HG03196 (cell line): ENCODE measurements around the gene CACNB4.
A peak's percentile ranks its signal among the peaks of the same experiment; 100 is the strongest.
"Not testable (repeated sequence)": the region's sequence is repeated elsewhere in the genome, so short reads cannot be mapped to it uniquely, and the experiment has no call there.

ENCODE experiments used
- ATAC-seq: cut with Tn5 transposase; IDR thresholded peaks from one replicate; pipeline ENCODE4 v1.9.1; 2021; ENCODE audit not compliant: unreplicated experiment

Gene CACNB4

GRCh38 chr2:151907286-151908203 is 191.3 kb downstream of the CACNB4 start:
- ATAC-seq = no peak

- ATAC-seq = peak; percentile 27
These were observed 192.2 kb downstream of the CACNB4 start for GRCh38 chr2:151906633-151906998.

- ATAC-seq = peak; percentile 54
These were observed 192.7 kb downstream of the CACNB4 start for GRCh38 chr2:151905963-151906632.

GRCh38 chr2:151904807-151905206 is 194.0 kb downstream of the CACNB4 start:
- no peak for ATAC-seq

GRCh38 chr2:151904021-151904420 is 194.8 kb downstream of the CACNB4 start:
- ATAC-seq = no peak

GRCh38 chr2:151902829-151903228 is 196.0 kb downstream of the CACNB4 start:
- no peak for ATAC-seq

- no peak for ATAC-seq
These were observed 198.5 kb downstream of the CACNB4 start for GRCh38 chr2:151900331-151900730.

GRCh38 chr2:151899156-151899555 is 199.7 kb downstream of the CACNB4 start:
- no peak for ATAC-seq

- no peak for ATAC-seq
These were observed 207.2 kb downstream of the CACNB4 start for GRCh38 chr2:151891566-151892194.

- ATAC-seq = no peak
These were observed 211.7 kb downstream of the CACNB4 start for GRCh38 chr2:151887164-151887563.

GRCh38 chr2:151886241-151886640 is 212.6 kb downstream of the CACNB4 start:
- ATAC-seq = no peak

- no peak for ATAC-seq
These were observed 215.9 kb downstream of the CACNB4 start for GRCh38 chr2:151882786-151883445.

GRCh38 chr2:151881342-151881741 is 217.5 kb downstream of the CACNB4 start:
- ATAC-seq = no peak

- no peak for ATAC-seq
These were observed 218.3 kb downstream of the CACNB4 start for GRCh38 chr2:151880586-151880985.

- no peak for ATAC-seq
These were observed 219.9 kb downstream of the CACNB4 start for GRCh38 chr2:151878655-151879563.

GRCh38 chr2:151878204-151878603 is 220.6 kb downstream of the CACNB4 start:
- ATAC-seq = no peak

GRCh38 chr2:151875631-151876030 is 223.2 kb downstream of the CACNB4 start:
- ATAC-seq = not testable (repeated sequence)

GRCh38 chr2:151872463-151872862 is 226.4 kb downstream of the CACNB4 start:
- ATAC-seq = no peak

- no peak for ATAC-seq
These were observed 229.6 kb downstream of the CACNB4 start for GRCh38 chr2:151869291-151869690.

GRCh38 chr2:151862700-151863099 is 236.1 kb downstream of the CACNB4 start:
- ATAC-seq = peak; percentile 99
